Measurements from ENCODE around the gene F2R.

DNA sequence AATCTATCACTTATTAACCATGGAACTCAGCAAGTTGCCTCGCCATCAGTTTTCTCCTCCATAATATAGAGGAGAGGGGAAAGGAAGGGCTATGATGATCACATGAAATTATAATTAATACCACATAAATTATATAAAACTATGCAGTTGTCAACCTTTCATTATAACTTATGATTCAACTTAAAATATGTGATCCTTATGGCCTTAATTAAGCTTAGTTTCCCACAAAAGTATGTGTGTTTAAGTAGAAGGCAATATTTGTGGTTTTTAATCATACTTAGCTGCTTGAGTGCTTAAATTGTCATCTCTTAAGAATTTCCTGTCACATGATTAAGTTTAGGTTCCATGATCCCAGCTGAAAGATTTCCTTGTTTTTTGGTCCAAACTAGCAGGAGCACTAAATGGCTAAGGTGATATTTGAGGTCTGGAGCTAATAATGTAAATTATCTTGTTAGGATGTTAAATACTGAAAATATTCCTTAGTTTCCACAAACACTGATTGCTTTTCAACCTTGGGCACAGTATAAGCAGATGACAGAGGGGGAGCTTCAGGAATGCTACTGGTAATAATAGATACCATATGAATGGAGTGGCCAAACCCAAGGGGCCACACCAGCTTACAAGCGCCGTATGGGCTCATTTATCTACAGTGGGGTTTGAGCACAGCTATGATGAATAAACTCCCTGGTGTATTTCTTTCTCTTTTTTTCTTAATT lies 26.4 kb upstream of the F2R start:
- no peak for TF ChIP-seq POLR2A (IDR thresholded peaks at IDR 0.05)
- TF ChIP-seq, protein P1, sequence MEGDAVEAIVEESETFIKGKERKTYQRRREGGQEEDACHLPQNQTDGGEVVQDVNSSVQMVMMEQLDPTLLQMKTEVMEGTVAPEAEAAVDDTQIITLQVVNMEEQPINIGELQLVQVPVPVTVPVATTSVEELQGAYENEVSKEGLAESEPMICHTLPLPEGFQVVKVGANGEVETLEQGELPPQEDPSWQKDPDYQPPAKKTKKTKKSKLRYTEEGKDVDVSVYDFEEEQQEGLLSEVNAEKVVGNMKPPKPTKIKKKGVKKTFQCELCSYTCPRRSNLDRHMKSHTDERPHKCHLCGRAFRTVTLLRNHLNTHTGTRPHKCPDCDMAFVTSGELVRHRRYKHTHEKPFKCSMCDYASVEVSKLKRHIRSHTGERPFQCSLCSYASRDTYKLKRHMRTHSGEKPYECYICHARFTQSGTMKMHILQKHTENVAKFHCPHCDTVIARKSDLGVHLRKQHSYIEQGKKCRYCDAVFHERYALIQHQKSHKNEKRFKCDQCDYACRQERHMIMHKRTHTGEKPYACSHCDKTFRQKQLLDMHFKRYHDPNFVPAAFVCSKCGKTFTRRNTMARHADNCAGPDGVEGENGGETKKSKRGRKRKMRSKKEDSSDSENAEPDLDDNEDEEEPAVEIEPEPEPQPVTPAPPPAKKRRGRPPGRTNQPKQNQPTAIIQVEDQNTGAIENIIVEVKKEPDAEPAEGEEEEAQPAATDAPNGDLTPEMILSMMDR (IDR thresholded peaks at IDR 0.05): no peak
